Measurements from ENCODE around the gene HOXC11. TPM values are rescaled to one million over a fixed set of nuclear protein-coding genes. Genes with fewer than 3 reads are reported as not detected.

HOXC11 gene
- total RNA-seq, 1 donor from 2014 or later, result not detected

DNA sequence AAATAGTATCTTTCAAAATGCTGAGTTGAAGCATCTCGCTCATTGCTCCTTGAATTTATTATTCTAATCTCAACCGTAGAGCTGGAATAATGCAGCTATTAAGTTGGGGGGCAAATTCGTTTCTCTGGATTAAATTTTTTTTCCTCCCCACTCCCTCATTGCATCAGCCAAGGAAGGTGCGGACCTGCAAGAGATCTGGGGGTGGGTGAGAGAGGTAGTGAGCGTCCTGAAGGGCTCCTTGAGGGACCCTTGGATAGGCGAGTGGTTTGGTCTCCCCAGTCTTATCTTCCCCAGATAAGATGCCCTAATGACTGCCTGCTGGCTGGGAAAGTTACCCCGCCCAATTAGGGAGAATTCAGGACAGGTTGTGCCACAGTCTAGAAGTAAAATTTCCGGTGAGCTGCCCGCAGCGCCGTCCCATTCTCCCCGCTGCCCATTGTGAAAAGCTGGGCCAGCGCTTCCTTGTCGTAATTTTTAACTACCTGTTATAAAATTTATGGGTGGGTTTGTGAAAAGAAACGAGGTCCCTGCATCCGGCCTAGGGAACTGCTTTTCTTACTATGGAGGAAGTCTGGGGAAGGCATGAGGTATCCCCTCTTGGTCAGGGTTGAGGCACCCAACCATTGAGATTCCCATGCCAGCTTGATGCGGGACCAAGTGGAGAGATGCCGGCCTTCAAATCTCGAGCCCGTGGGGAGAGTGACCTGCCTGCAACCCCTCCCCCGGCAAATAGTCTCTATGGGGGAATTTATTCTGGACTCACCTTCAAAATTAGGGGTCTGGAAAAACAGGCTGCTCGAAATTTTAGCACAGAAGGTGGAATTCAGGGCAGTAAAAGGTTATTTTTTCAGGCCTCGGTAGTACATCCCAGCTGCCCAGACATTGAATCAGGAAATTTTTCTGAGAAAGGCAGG, 42.3 kb downstream of the HOXC11 start:
- TF ChIP-seq, protein P1, sequence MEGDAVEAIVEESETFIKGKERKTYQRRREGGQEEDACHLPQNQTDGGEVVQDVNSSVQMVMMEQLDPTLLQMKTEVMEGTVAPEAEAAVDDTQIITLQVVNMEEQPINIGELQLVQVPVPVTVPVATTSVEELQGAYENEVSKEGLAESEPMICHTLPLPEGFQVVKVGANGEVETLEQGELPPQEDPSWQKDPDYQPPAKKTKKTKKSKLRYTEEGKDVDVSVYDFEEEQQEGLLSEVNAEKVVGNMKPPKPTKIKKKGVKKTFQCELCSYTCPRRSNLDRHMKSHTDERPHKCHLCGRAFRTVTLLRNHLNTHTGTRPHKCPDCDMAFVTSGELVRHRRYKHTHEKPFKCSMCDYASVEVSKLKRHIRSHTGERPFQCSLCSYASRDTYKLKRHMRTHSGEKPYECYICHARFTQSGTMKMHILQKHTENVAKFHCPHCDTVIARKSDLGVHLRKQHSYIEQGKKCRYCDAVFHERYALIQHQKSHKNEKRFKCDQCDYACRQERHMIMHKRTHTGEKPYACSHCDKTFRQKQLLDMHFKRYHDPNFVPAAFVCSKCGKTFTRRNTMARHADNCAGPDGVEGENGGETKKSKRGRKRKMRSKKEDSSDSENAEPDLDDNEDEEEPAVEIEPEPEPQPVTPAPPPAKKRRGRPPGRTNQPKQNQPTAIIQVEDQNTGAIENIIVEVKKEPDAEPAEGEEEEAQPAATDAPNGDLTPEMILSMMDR (IDR thresholded peaks at IDR 0.05; ENCODE audit: partially characterized antibody, unreplicated experiment), result no peak
- peaks cover 9% of the 10 kb centered on the region for H3K4me1 Mint-ChIP-seq (ENCODE audit: low read depth, unreplicated experiment)
- H3K36me3 Mint-ChIP-seq (ENCODE audit: unreplicated experiment), result no peaks in the 10 kb centered on the region
- DNase-seq, result no peak
- H3K9me3 Mint-ChIP-seq (ENCODE audit: unreplicated experiment), result peaks cover 6% of the 10 kb centered on the region
- H3K4me3 Mint-ChIP-seq (ENCODE audit: unreplicated experiment), result no peak overlapping the region
- H3K27ac Mint-ChIP-seq (ENCODE audit: unreplicated experiment), result no peak overlapping the region
- H3K27me3 Mint-ChIP-seq (ENCODE audit: unreplicated experiment), result peaks cover 53% of the 10 kb centered on the region

DNA sequence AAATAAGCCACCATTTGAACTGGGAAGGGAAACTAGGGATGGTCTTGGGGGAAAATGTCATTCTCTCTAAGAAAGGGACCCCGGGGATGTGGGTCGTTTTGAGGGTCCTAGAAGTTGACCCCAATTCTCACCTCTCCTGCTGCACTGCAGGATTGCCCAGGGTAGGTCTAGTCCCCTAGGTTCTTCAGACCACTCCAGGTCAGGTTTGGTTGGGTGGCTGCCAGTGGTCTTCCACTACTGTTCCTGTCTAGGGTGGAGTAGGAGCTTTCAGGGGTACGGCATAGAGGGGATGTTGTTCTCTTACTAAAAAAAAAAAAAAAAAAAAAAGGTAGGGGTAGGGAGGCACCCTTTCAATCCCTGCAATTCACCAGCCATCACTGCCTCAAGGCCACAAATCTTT, 43.1 kb downstream of the HOXC11 start:
- H3K4me3 Mint-ChIP-seq (ENCODE audit: unreplicated experiment), result no peak overlapping the region
- DNase-seq, result no peak
- peaks cover 9% of the 10 kb centered on the region for H3K4me1 Mint-ChIP-seq (ENCODE audit: low read depth, unreplicated experiment)
- TF ChIP-seq, protein P1 (IDR thresholded peaks at IDR 0.05; ENCODE audit: partially characterized antibody, unreplicated experiment), result no peak
- peaks cover 6% of the 10 kb centered on the region for H3K9me3 Mint-ChIP-seq (ENCODE audit: unreplicated experiment)
- H3K27ac Mint-ChIP-seq (ENCODE audit: unreplicated experiment), result no peak overlapping the region
- H3K36me3 Mint-ChIP-seq (ENCODE audit: unreplicated experiment), result no peaks in the 10 kb centered on the region
- H3K27me3 Mint-ChIP-seq (ENCODE audit: unreplicated experiment), result peaks cover 55% of the 10 kb centered on the region

DNA sequence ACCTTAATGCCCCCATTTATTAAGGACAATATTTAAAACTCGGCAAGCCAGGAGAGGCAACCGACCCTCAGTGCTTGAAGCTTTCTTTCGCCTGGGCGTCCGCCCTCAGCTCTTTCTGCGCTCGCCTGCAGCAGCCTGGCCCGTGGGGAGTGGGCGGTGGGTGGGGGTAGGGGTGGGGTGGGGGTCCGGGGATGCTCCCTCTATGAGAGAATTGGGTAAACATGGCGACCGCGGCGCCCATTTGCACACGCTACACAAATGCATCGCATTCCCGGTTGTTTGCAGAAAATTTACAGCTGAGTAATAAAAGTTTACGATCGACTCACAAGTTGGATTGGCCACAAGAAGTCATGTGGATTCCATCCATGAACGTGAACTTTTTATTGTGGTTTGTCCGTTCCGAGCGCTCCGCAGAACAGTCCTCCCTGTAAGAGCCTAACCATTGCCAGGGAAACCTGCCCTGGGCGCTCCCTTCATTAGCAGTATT, 43.6 kb downstream of the HOXC11 start:
- no peaks in the 10 kb centered on the region for H3K36me3 Mint-ChIP-seq (ENCODE audit: unreplicated experiment)
- peaks cover 55% of the 10 kb centered on the region for H3K27me3 Mint-ChIP-seq (ENCODE audit: unreplicated experiment)
- H3K4me1 Mint-ChIP-seq (ENCODE audit: low read depth, unreplicated experiment), result peaks cover 9% of the 10 kb centered on the region
- no peak for DNase-seq
- H3K27ac Mint-ChIP-seq (ENCODE audit: unreplicated experiment), result no peak overlapping the region
- H3K9me3 Mint-ChIP-seq (ENCODE audit: unreplicated experiment), result peaks cover 6% of the 10 kb centered on the region
- H3K4me3 Mint-ChIP-seq (ENCODE audit: unreplicated experiment), result no peak overlapping the region
- TF ChIP-seq, protein P1 (IDR thresholded peaks at IDR 0.05; ENCODE audit: partially characterized antibody, unreplicated experiment), result no peak

DNA sequence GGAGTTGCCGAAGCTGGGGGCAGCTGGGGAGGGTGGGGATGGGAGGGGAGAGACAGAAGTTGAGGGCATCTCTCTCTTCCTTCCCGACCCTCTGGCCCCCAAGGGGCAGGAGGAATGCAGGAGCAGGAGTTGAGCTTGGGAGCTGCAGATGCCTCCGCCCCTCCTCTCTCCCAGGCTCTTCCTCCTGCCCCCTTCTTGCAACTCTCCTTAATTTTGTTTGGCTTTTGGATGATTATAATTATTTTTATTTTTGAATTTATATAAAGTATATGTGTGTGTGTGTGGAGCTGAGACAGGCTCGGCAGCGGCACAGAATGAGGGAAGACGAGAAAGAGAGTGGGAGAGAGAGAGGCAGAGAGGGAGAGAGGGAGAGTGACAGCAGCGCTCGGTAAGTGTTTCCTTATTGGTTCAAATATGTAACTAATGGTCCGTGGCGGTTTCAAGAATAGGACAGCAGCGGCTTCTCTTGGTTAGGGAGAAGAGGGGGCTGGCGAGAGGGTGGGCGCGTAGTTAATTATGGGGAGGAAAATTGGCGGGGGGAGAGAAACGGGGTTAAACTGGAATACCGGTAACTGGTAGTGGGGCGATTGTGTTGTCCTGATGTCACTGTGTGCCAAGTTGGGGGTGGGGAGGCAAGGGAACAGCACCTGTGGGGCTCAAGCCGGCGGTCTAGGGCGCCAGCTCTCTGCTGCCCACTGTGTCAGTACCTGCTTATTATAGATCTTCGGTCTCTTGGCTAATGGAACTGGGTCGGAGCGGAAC, 44.3 kb downstream of the HOXC11 start:
- no peak for DNase-seq
- TF ChIP-seq, protein P1 (IDR thresholded peaks at IDR 0.05; ENCODE audit: partially characterized antibody, unreplicated experiment), result no peak
- Mint-ChIP-seq H3K4me1 (ENCODE audit: low read depth, unreplicated experiment) (peaks cover 9% of the 10 kb centered on the region), H3K4me3 (ENCODE audit: unreplicated experiment) (peak overlapping the region; percentile 88), H3K36me3 (ENCODE audit: unreplicated experiment) (no peaks in the 10 kb centered on the region), H3K27ac (ENCODE audit: unreplicated experiment) (no peak overlapping the region), H3K9me3 (ENCODE audit: unreplicated experiment) (peaks cover 4% of the 10 kb centered on the region), H3K27me3 (ENCODE audit: unreplicated experiment) (peaks cover 53% of the 10 kb centered on the region)

Data from glutamatergic neuron (in vitro differentiated cells).